ENCODE data around the gene CREB3. TPM values are rescaled to one million over a fixed set of nuclear protein-coding genes. Genes with fewer than 3 reads are reported as not detected.

CREB3 gene
- total RNA-seq, 1 donor from 2014 or later = 33.2 TPM

- Mint-ChIP-seq H3K27ac (peak overlapping the region; percentile 44), H3K4me3 (ENCODE audit: low read depth) (peak overlapping the region; percentile 79), H3K4me1 (ENCODE audit: low read depth) (peaks cover 5% of the 10 kb centered on the region), H3K36me3 (ENCODE audit: insufficient read depth) (no peaks in the 10 kb centered on the region), H3K9me3 (ENCODE audit: low read depth) (no peaks in the 10 kb centered on the region), H3K27me3 (peaks cover 13% of the 10 kb centered on the region)
- no peak for TF ChIP-seq CTCF (IDR thresholded peaks at IDR 0.05; ENCODE audit: unreplicated experiment)
- peak; percentile 23 for DNase-seq (ENCODE audit: low spot score, unreplicated experiment)
Observed at GRCh38 chr9:35690614-35691333, 41.7 kb upstream of the CREB3 start.

- H3K9me3 Mint-ChIP-seq (ENCODE audit: low read depth) = no peaks in the 10 kb centered on the region
- peaks cover 5% of the 10 kb centered on the region for H3K4me1 Mint-ChIP-seq (ENCODE audit: low read depth)
- peaks cover 13% of the 10 kb centered on the region for H3K27me3 Mint-ChIP-seq
- H3K27ac Mint-ChIP-seq = peak overlapping the region; percentile 44
- no peaks in the 10 kb centered on the region for H3K36me3 Mint-ChIP-seq (ENCODE audit: insufficient read depth)
- TF ChIP-seq CTCF (IDR thresholded peaks at IDR 0.05; ENCODE audit: unreplicated experiment) = no peak
- no peak for DNase-seq (ENCODE audit: low spot score, unreplicated experiment)
- H3K4me3 Mint-ChIP-seq (ENCODE audit: low read depth) = peak overlapping the region; percentile 79
Observed at GRCh38 chr9:35691334-35691650, 41.2 kb upstream of the CREB3 start.

- TF ChIP-seq CTCF (IDR thresholded peaks at IDR 0.05; ENCODE audit: unreplicated experiment) = no peak
- no peak for DNase-seq (ENCODE audit: low spot score, unreplicated experiment)
- peak overlapping the region; percentile 79 for H3K4me3 Mint-ChIP-seq (ENCODE audit: low read depth)
Observed at GRCh38 chr9:35691757-35692301, 40.6 kb upstream of the CREB3 start.

GRCh38 chr9:35695943-35696401 lies 36.5 kb upstream of the CREB3 start:
- H3K36me3 Mint-ChIP-seq (ENCODE audit: insufficient read depth) = peaks cover 14% of the 10 kb centered on the region
- no peaks in the 10 kb centered on the region for H3K9me3 Mint-ChIP-seq (ENCODE audit: low read depth)
- no peak for TF ChIP-seq CTCF (IDR thresholded peaks at IDR 0.05; ENCODE audit: unreplicated experiment)
- no peak for DNase-seq (ENCODE audit: low spot score, unreplicated experiment)
- no peak overlapping the region for H3K27ac Mint-ChIP-seq
- peaks cover 6% of the 10 kb centered on the region for H3K27me3 Mint-ChIP-seq
- peaks cover 2% of the 10 kb centered on the region for H3K4me1 Mint-ChIP-seq (ENCODE audit: low read depth)
- H3K4me3 Mint-ChIP-seq (ENCODE audit: low read depth) = no peak overlapping the region

More at GRCh38 chr9:35691757-35692301, 40.6 kb upstream of the CREB3 start:
- H3K36me3 Mint-ChIP-seq (ENCODE audit: insufficient read depth) = peaks cover 5% of the 10 kb centered on the region
- no peak overlapping the region for H3K27ac Mint-ChIP-seq
- peaks cover 13% of the 10 kb centered on the region for H3K27me3 Mint-ChIP-seq
- peaks cover 5% of the 10 kb centered on the region for H3K4me1 Mint-ChIP-seq (ENCODE audit: low read depth)
- H3K9me3 Mint-ChIP-seq (ENCODE audit: low read depth) = no peaks in the 10 kb centered on the region

- TF ChIP-seq CTCF (IDR thresholded peaks at IDR 0.05; ENCODE audit: unreplicated experiment) = peak; percentile 97
- H3K27ac Mint-ChIP-seq = no peak overlapping the region
- H3K4me1 Mint-ChIP-seq (ENCODE audit: low read depth) = no peaks in the 10 kb centered on the region
- no peaks in the 10 kb centered on the region for H3K9me3 Mint-ChIP-seq (ENCODE audit: low read depth)
- peaks cover 14% of the 10 kb centered on the region for H3K36me3 Mint-ChIP-seq (ENCODE audit: insufficient read depth)
- peak; percentile 42 for DNase-seq (ENCODE audit: low spot score, unreplicated experiment)
- H3K27me3 Mint-ChIP-seq = peaks cover 3% of the 10 kb centered on the region
- no peak overlapping the region for H3K4me3 Mint-ChIP-seq (ENCODE audit: low read depth)
Observed at GRCh38 chr9:35696520-35697215, 35.8 kb upstream of the CREB3 start.

All from progenitor cell of endocrine pancreas (in vitro differentiated cells).